Cardiac fibroblast (primary cell): ENCODE data around the gene STAG1.

ENCODE experiments used
- DNase-seq, 2 donors: peaks; one replicate each; pipeline versions ENCODE4 v3.0.0 to v3.0.0-alpha.2; 2010; ENCODE audit warnings: low read depth in 2 of 2
- H3K4me3 ChIP-seq, 2 donors: replicated peaks in 1 of 2; 1 replicate in 1 of 2; 2 replicates in 1 of 2; pipeline ENCODE4 v1.5.1; 2011; ENCODE audit warnings: low read depth in 2 of 2, low read length in 2 of 2, mild to moderate bottlenecking in 2 of 2, moderate library complexity in 1 of 2
- CTCF ChIP-seq: IDR thresholded peaks from one replicate; pipeline ENCODE4 v1.5.1; 2011; ENCODE audit warnings: low read depth, mild to moderate bottlenecking, low read length, inconsistent platforms

The STAG1 gene

DNA sequence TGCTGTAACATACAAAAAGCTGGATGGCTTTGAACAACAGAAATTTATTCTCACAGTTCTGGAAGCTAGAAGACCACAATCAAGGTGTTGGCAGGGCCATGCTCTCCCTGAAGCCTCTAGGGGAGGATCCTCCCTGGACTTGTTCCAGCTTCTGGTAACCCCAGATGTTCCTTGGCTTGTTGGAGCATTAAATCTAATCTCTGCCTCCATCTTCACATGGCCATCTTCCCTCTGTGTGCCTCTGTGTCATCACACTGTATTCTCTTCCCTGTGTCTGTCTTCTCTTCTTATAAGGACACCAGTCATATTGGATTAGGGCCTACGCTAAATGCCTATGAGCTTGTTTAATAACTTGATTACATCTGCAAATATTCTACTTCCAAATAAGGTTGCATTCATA lies 109.5 kb downstream of the STAG1 start:
- no peak for TF ChIP-seq CTCF
- no peak for DNase-seq
- H3K4me3 ChIP-seq = no peak overlapping the region

DNA sequence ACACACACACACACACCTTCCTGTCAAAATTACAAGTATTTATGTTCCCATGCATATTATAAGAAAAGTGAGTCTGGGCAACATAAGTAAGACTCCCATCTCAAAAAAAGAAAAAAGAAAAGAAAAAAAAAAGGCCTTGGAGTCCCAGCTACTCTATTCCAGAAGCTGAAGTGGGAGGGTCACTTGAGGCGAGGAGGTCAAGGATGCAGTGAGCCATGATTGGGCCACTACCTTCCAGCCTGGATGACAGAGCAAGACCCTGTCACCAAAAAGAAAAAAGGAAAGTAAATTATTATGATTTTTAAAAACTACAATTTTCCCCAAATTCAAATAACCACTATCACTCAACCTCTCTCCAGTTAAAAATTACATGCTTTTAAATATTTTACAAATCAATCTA lies 113.1 kb downstream of the STAG1 start:
- DNase-seq = no peak
- H3K4me3 ChIP-seq = no peak overlapping the region
- TF ChIP-seq CTCF = no peak

DNA sequence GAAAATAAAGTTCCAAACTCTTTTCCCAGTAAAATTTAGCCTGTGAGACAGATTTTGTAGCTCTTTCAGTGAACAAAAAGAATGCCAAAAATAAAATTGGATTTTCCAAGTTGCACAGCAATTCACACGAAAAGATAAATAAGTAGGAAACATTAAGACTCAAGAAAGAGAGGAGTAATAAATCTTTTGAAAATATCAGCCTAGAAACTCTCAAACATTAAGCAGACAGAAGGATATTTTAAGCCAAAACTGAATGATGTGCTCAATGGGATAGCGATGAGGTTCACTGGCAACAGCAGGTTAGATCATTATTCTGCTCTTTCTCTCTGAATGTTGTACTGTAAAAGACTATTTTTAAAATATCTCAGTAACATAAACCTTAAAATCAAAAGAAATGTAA lies 115.0 kb downstream of the STAG1 start:
- DNase-seq = no peak
- no peak overlapping the region for H3K4me3 ChIP-seq
- no peak for TF ChIP-seq CTCF

GRCh38 chr3:136634821-136635220 lies 117.4 kb downstream of the STAG1 start:
- DNase-seq = no peak
- H3K4me3 ChIP-seq = no peak overlapping the region
- TF ChIP-seq CTCF = no peak

DNA sequence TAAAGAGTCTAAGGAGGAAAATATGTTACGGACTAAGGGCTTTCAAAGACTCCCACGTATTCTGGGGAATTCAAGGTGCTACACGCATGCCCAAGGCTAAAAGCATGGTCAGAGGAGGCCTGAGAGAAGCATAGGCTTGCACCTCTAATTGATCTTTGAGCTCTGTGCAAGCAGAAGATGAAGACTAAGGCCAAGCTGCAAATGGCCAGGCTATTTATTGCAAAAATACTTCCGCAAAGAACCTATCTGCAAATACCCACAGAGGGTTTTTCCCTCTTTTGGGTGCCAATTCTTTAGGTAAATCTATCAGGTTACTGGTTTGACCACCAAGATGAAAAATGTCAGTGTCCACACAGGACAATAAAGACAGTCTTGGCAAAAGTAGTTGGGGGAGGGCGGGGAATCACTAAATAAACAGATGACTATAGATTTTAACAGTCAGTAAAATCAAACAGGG lies 119.5 kb downstream of the STAG1 start:
- peak in 1 of 2 donors; percentile 23 for DNase-seq
- no peak overlapping the region for H3K4me3 ChIP-seq
- TF ChIP-seq CTCF = no peak

DNA sequence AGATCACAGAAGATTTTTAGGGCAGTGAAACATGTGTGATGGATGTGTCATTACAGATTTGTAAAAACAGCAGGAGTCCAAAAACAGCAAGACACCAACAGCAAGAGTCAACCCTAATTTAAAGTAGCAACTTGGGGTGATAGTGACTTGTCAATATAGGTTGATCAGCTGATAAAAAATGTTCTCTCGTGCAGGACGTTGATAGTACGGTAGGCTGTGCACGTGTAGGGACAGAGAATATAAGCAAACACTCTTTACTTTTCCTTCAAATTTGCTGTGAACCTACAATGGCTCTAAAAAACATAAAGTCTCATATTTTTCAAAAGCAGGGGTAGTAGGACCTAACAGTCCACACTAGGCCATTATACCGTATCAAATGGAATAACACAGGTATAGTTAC lies 120.8 kb downstream of the STAG1 start:
- H3K4me3 ChIP-seq = no peak overlapping the region
- no peak for TF ChIP-seq CTCF
- no peak for DNase-seq

DNA sequence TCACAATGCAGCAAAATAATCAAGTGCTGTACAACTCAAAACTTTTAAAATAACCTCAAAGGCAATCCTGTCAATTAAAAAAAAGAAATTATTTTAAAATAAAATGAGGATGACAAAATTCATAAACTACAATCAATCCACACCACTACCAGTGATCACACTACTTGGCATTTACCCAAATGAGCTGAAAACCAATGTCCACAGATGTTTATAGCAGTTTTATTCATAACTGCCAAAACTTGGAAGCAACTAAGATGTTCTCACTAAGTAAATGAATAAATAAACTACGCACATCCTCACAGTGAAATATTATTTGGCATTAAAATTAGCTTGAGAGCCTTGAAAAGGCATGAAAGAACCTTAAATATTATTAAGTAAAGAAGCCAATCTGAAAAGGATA lies 121.3 kb downstream of the STAG1 start:
- peak in 1 of 2 donors; percentile 14 for DNase-seq
- H3K4me3 ChIP-seq = no peak overlapping the region
- no peak for TF ChIP-seq CTCF
